ENCODE measurements around the gene NOL9.

Gene NOL9

GRCh38 chr1:6477039-6477820 is 77.1 kb downstream of the NOL9 start:
- no peak for FAIRE-seq
- no peak for TF ChIP-seq CTCF (IDR thresholded peaks at IDR 0.05; ENCODE audit: insufficient read depth, missing control alignments)
- DNase-seq (ENCODE audit: insufficient read length, low spot score), result no peak

DNA sequence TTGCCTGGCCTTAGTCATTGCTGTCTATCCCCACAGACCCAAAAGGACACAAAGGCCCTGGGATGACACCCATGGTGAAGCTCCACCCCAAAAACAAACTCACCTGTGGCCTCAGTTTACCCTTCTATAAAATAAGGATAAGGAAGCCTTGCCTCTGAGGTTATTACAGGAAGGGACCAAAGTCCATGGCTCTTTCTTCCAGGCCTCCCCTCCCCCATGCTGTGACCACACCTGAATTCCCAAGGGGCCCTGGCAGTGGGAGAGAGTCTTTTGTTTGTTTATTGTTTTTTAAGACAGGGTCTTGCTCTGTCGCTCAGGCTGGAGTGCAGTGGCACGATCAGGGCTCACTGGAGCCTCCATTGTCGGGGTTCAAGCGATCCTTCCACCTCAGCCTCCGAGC is 77.8 kb downstream of the NOL9 start:
- DNase-seq (ENCODE audit: insufficient read length, low spot score), result no peak
- no peak for TF ChIP-seq CTCF (IDR thresholded peaks at IDR 0.05; ENCODE audit: insufficient read depth, missing control alignments)
- FAIRE-seq, result no peak

- FAIRE-seq (no peak), DNase-seq (ENCODE audit: insufficient read length, low spot score) (peak; percentile 65)
- TF ChIP-seq CTCF (IDR thresholded peaks at IDR 0.05; ENCODE audit: insufficient read depth, missing control alignments), result peak; percentile 68
Observed at GRCh38 chr1:6475381-6476133, 78.8 kb downstream of the NOL9 start.

GRCh38 chr1:6474815-6475282 is 79.5 kb downstream of the NOL9 start:
- no peak for TF ChIP-seq CTCF (IDR thresholded peaks at IDR 0.05; ENCODE audit: insufficient read depth, missing control alignments)
- FAIRE-seq (no peak), DNase-seq (ENCODE audit: insufficient read length, low spot score) (no peak)

DNA sequence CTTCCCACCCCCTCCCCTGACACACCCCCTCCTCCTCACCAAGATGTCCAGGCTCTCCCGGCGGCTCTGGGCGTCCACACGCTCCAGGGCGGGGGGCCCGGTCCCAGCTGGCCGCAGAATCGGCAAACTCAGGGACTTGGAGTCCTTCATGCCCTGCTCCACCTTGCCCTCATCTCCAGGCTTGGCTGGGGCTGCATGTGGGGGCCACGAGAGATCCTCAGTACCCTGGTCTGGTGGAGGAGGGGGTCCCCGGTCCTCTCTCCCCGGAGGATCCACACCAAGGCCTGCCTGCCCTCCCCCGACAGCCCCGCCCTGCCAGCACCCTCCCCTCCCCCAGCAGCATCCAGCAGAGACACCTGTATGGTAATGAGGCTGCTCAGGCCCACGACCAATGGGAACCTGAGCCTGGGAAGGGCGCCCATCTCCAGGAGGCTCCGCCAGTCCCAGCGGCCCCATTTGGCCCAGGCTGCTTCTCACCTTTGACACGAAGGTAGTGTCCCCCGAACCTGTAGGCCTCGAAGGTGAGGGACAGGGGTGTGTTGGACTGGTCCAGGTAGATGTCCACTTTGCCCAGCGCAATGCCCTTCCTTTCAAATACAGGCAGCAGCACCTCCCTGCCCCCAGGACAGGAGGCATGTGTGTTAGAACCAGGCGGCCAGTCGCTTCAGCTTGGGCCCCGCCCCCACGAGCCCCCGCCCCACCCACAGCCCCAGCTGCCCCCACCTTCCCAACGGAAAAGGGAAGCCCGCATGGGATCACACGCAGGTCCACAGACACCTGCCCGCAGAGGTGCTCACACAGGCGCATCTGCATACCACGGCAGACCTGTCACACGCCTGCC is 80.1 kb downstream of the NOL9 start:
- no peak for TF ChIP-seq CTCF (IDR thresholded peaks at IDR 0.05; ENCODE audit: insufficient read depth, missing control alignments)
- no peak for FAIRE-seq
- DNase-seq (ENCODE audit: insufficient read length, low spot score), result no peak

- no peak for FAIRE-seq
- TF ChIP-seq CTCF (IDR thresholded peaks at IDR 0.05; ENCODE audit: insufficient read depth, missing control alignments), result no peak
Observed at GRCh38 chr1:6473156-6473555, 81.2 kb downstream of the NOL9 start.

More at GRCh38 chr1:6473156-6473555, 81.2 kb downstream of the NOL9 start:
- no peak for DNase-seq (ENCODE audit: insufficient read length, low spot score)
